ENCODE results near the gene LMNA.
"Not testable (repeated sequence)": the region's sequence is repeated elsewhere in the genome, so short reads cannot be mapped to it uniquely, and the experiment has no call there.

LMNA gene

DNA sequence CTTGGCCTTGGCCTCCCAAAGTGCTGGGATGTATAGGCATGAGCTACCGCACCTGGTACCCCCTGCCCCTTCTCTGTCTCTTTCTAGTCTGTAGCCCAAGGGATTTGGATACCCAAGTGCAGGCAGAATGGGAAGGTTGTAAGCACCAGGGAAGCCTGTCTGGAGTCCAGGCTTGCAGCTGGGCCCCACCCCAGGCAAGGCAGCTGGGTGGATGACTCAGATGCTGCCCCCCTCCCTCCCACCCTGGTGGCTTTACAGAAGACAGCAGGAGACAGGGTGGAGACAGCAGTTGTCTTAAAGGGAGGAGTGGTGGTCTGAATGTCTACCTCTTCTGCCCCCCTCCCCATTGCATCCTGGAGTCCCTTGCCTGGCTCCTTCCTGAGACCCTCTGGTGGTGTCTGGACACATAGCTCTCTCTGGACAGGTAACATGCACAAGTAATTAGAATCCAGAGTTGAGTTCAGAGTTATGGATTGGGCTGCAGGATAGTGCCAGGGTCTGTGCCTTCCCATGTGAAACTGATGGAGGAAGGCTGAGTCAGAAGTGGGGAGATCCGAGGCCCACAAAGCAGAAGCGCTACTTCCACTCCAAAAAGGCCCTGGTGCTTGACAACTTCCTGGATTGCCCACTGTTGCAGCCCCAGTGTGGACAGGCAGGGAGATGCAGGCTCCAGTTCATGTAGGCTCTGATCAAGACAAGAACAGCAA lies 5.1 kb downstream of the LMNA start:
- ChIA-PET CTCF (interaction anchor here (0.6 to 6.0 kb wide), 4 partner anchors 9 to 22 kb away, joined by 3 to 50 read pairs (median 4); no protein-coding TSS in a partner anchor), POLR2A (interaction anchor here (1.9 to 3.6 kb wide), 2 partner anchors 13 to 93 kb away, joined by 5 to 17 read pairs; partner anchors contain the start of gene PMF1)
- no peak for TF ChIP-seq SP1 (IDR thresholded peaks at IDR 0.05)
- TF ChIP-seq NFRKB (IDR thresholded peaks at IDR 0.05): no peak
- TF ChIP-seq CTBP1 (IDR thresholded peaks at IDR 0.05; ENCODE audit: borderline replicate concordance): no peak
- no peak for DNase-seq (ENCODE audit: extremely low spot score)

DNA sequence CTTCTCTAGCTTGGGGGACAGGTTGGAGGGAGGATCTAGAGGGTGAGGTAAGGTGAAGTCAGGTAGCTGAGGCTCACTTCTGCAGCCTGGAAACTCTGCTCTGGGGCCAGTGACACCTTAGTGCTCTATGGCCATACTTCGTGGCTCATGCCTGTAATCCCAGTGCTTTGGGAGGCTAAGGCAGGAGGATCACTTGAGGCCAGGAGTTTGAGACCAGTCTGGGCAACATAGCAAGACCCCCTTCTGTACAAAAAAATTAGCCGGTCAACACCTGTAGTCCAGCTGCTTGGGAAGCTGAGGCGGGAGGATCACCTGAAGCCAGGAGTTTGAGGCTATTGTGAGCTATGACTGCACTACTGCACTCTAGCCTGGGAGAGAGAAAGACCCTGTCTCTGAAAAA lies 5.8 kb downstream of the LMNA start:
- no peak for TF ChIP-seq TARDBP (IDR thresholded peaks at IDR 0.05)
- TF ChIP-seq, protein P1, sequence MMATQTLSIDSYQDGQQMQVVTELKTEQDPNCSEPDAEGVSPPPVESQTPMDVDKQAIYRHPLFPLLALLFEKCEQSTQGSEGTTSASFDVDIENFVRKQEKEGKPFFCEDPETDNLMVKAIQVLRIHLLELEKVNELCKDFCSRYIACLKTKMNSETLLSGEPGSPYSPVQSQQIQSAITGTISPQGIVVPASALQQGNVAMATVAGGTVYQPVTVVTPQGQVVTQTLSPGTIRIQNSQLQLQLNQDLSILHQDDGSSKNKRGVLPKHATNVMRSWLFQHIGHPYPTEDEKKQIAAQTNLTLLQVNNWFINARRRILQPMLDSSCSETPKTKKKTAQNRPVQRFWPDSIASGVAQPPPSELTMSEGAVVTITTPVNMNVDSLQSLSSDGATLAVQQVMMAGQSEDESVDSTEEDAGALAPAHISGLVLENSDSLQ (IDR thresholded peaks at IDR 0.05): no peak
- no peak for TF ChIP-seq ELF4 (IDR thresholded peaks at IDR 0.05)
- TF ChIP-seq SP1 (IDR thresholded peaks at IDR 0.05): no peak
- DNase-seq (ENCODE audit: extremely low spot score): no peak
- CTCF ChIA-PET: interaction anchor here (1.5 to 6.0 kb wide), 2 partner anchors 10 to 22 kb away, joined by 6 to 50 read pairs; no protein-coding TSS in a partner anchor
- POLR2A ChIA-PET: interaction anchor here (3.6 kb wide), 1 partner anchor 14 kb away, joined by 17 read pairs; no protein-coding TSS in a partner anchor

DNA sequence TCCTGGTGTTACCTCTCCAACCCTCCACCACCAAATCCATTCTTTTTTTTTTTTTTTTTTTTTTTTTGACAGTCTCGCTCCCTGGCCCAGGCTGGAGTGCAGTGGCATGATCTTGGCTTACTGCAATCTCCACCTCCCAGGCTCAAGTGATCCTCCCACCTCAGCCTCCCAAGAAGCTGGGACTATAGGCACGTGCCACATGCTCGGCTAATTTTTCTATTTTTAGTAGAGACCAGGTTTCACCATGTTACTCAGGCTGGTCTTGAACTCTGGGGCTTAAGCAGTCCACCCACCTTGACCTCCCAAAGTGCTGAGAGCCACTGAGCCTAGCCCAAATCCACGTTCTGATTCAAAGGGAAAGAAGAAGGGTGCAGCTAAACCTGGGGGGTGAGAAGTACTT lies 6.5 kb downstream of the LMNA start:
- POLR2A ChIA-PET: interaction anchor here (3.6 kb wide), 1 partner anchor 14 kb away, joined by 17 read pairs; no protein-coding TSS in a partner anchor
- CTCF ChIA-PET: interaction anchor here (6.0 kb wide), 1 partner anchor 23 kb away, joined by 50 read pairs; no protein-coding TSS in a partner anchor
- not testable (repeated sequence) for DNase-seq (ENCODE audit: extremely low spot score)

DNA sequence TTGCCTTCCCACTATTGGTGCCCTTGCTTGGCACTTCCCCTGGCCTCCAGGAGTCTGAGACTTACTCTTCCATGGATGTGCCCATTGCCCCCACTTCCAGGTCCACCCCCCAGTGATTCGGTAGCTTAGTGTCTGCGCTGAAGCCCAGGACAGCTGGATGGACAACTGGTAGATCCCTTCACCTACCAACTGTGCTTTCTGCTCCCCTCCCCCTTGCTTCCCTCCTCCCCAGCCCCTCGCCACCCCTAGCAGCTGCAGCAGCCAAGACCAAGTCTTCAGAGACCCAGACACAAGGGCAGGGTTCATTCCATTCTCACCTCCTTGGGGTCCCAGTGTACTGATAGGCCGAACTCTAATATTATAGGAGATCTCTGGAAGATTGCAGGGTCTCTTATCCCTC lies 6.9 kb downstream of the LMNA start:
- no peak for DNase-seq (ENCODE audit: extremely low spot score)
- TF ChIP-seq SUZ12 (IDR thresholded peaks at IDR 0.05) (no peak), FOXM1 (IDR thresholded peaks at IDR 0.05; ENCODE audit: borderline replicate concordance) (no peak), L3MBTL2 (conservative IDR thresholded peaks at IDR 0.05) (no peak), ARNT (IDR thresholded peaks at IDR 0.05) (no peak), SP1 (IDR thresholded peaks at IDR 0.05) (no peak), FOXK2 (IDR thresholded peaks at IDR 0.05) (no peak), BHLHE40 (IDR thresholded peaks at IDR 0.05; ENCODE audit: borderline replicate concordance) (no peak), ZNF384 (IDR thresholded peaks at IDR 0.05) (no peak)
- TF ChIP-seq, protein P1 (IDR thresholded peaks at IDR 0.05): no peak
- CTCF ChIA-PET: interaction anchor here (6.0 kb wide), 1 partner anchor 24 kb away, joined by 50 read pairs; no protein-coding TSS in a partner anchor
- POLR2A ChIA-PET: interaction anchor here (3.6 kb wide), 1 partner anchor 15 kb away, joined by 17 read pairs; no protein-coding TSS in a partner anchor

DNA sequence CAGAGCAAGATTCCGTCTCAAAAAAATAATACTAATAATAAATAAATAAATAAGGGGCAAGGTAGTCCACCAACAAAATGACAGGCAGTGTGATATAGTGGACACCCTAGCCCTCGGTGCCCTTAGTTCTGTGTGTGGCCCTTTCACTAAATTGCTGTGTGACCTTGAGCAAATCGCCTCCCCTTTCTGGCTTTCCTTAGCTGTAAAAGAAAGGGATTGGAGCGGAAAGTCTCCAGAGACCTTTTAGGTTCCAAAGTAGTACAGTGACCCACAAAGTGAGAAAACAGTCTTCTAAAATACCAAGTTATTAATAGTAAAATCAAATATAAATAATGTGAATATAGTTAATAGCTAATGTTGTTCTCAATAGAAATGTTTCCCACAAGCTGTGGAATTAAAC lies 7.6 kb downstream of the LMNA start:
- no peak for TF ChIP-seq LEF1 (IDR thresholded peaks at IDR 0.05; ENCODE audit: borderline replicate concordance)
- TF ChIP-seq ELF4 (IDR thresholded peaks at IDR 0.05): no peak
- TF ChIP-seq, protein P1 (IDR thresholded peaks at IDR 0.05): no peak
- no peak for TF ChIP-seq HDGF (IDR thresholded peaks at IDR 0.05; ENCODE audit: borderline replicate concordance)
- no peak for TF ChIP-seq CTBP1 (IDR thresholded peaks at IDR 0.05; ENCODE audit: borderline replicate concordance)
- TF ChIP-seq TARDBP (IDR thresholded peaks at IDR 0.05): no peak
- TF ChIP-seq SUZ12 (IDR thresholded peaks at IDR 0.05): no peak
- no peak for TF ChIP-seq SP1 (IDR thresholded peaks at IDR 0.05)
- TF ChIP-seq FOXM1 (IDR thresholded peaks at IDR 0.05; ENCODE audit: borderline replicate concordance): no peak
- no peak for TF ChIP-seq NFRKB (IDR thresholded peaks at IDR 0.05)
- TF ChIP-seq FOXA1 (IDR thresholded peaks at IDR 0.05): no peak
- no peak for TF ChIP-seq ZNF384 (IDR thresholded peaks at IDR 0.05)
- TF ChIP-seq FOXK2 (IDR thresholded peaks at IDR 0.05): no peak
- no peak for TF ChIP-seq L3MBTL2 (conservative IDR thresholded peaks at IDR 0.05)
- no peak for TF ChIP-seq ARNT (IDR thresholded peaks at IDR 0.05)
- no peak for TF ChIP-seq BHLHE40 (IDR thresholded peaks at IDR 0.05; ENCODE audit: borderline replicate concordance)
- DNase-seq (ENCODE audit: extremely low spot score): no peak
- CTCF ChIA-PET: interaction anchor here (1.3 to 6.0 kb wide), 2 partner anchors 9 to 24 kb away, joined by 4 to 50 read pairs; no protein-coding TSS in a partner anchor
- POLR2A ChIA-PET: interaction anchor here (1.2 to 1.7 kb wide), 2 partner anchors 16 to 24 kb away, joined by 4 to 5 read pairs; no protein-coding TSS in a partner anchor

DNA sequence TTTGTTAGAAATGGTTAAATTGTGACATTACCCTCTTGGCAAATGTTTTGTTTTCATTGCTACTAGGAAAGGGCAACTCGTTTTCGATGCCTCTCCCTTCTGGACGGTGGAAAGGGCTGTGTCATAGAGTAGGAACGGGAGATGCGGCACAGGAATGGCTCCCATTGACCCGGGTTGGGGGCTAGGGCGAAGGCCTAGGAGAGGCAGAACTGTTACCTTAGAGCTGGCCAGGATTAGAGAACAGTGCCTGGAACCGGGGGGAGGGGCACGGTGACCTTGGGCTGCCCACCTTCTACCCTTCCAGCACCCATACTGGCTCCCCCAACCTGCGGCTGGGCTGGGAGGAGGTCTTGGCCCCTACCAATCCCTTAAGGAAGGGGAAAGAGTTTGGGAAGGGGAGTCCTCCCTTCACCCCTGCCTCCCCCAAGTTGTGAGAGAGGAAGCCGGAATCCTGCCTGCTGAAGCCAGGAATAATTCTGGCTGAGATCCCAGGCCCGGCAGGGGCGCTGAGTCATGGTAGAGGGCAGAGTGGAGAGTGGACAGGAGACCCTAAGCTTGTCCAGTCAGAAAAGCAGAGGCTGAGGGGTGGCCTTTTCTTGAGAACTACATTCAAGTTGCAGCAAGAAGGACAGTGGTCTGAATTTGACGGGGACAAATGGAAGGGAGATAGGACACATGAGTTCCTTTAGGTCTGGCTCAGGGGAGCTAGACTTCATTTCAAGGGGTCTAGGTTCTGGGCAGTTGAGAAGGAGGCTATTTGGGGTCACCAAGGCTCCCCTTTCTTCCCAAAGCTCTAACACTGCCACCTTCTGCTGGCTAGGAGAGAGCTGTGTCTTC lies 8.2 kb downstream of the LMNA start:
- ChIA-PET POLR2A (interaction anchor here (1.1 to 1.8 kb wide), 5 partner anchors 8 to 25 kb away, joined by 3 to 12 read pairs (median 5); partner anchors contain the start of gene LMNA), CTCF (interaction anchor here (0.6 to 6.0 kb wide), 10 partner anchors 8 to 127 kb away, joined by 3 to 50 read pairs (median 4); partner anchors contain the start of gene LMNA)
- no peak for DNase-seq (ENCODE audit: extremely low spot score)
- TF ChIP-seq BHLHE40 (IDR thresholded peaks at IDR 0.05; ENCODE audit: borderline replicate concordance) (no peak), TARDBP (IDR thresholded peaks at IDR 0.05) (no peak), HDGF (IDR thresholded peaks at IDR 0.05; ENCODE audit: borderline replicate concordance) (no peak), LEF1 (IDR thresholded peaks at IDR 0.05; ENCODE audit: borderline replicate concordance) (no peak), SP1 (IDR thresholded peaks at IDR 0.05) (no peak), ZNF384 (IDR thresholded peaks at IDR 0.05) (no peak), ARNT (IDR thresholded peaks at IDR 0.05) (no peak), CTBP1 (IDR thresholded peaks at IDR 0.05; ENCODE audit: borderline replicate concordance) (no peak), FOXK2 (IDR thresholded peaks at IDR 0.05) (no peak), FOXA1 (IDR thresholded peaks at IDR 0.05) (no peak), SUZ12 (IDR thresholded peaks at IDR 0.05) (no peak), L3MBTL2 (conservative IDR thresholded peaks at IDR 0.05) (no peak), ELF4 (IDR thresholded peaks at IDR 0.05) (no peak), FOXM1 (IDR thresholded peaks at IDR 0.05; ENCODE audit: borderline replicate concordance) (no peak), NFRKB (IDR thresholded peaks at IDR 0.05) (no peak)
- TF ChIP-seq, protein P1 (IDR thresholded peaks at IDR 0.05): no peak
